Spleen (tissue), 7 donors: Measurements from ENCODE around the gene TENM4.

Source experiments
- CTCF ChIP-seq, 11 experiments: fragments of 200-600 bp in 7 of 11; fragments of 450-650 bp in 4 of 11; sonication (generic) in 4 of 11; IDR thresholded peaks in 8 of 11; conservative IDR thresholded peaks in 3 of 11; 1 replicate in 7 of 11; 2 replicates in 4 of 11; pipeline versions ENCODE4 v1.4.0 to v1.8.0; 2016 to 2021; ENCODE audit warnings: antibody characterized with exemption in 11 of 11, inconsistent platforms in 4 of 11, mild to moderate bottlenecking in 1 of 11
- POLR2A ChIP-seq, 3 donors: fragments of 450-650 bp; IDR thresholded peaks; one replicate each; pipeline ENCODE4 v1.5.1; 2017; ENCODE audit warnings: antibody characterized with exemption in 3 of 3, mild to moderate bottlenecking in 1 of 3
- donor health status: DM: no; HTN: no; CAD: no; lungs with moderate emphysema.
- donor health status: DM: no; HTN: no; CAD: no.
- donor health status: DM: no; HTN: no; CAD: no.

GRCh38 chr11:79121351-79121750 lies 319.5 kb downstream of the TENM4 start:
- TF ChIP-seq CTCF (IDR thresholded peaks at IDR 0.05 in 8 of 11, conservative IDR thresholded peaks at IDR 0.05 in 3 of 11) (no peak), POLR2A (IDR thresholded peaks at IDR 0.05) (no peak)
